ENCODE data around the gene TOX4.

DNA sequence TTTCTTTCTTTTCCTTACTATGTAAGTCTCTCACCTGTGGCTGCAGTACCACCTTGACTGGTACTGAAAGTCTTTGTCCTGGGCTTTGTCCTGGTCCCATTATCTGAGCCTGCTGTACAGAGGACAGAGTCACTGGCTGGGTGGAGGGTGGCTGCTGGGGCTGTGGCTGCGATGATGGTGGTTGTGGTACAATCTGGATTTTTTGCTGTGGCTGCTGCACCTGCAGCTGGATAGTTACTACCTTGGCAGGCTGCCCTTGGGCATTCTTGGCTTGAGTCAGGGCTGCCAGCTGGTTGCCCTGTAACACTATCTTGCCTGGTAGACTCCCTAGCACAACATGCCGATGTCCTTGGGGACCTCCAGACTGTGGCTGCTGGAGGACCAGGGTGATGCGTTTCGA, 48.1 kb upstream of the TOX4 start:
- TF ChIP-seq, protein P1, sequence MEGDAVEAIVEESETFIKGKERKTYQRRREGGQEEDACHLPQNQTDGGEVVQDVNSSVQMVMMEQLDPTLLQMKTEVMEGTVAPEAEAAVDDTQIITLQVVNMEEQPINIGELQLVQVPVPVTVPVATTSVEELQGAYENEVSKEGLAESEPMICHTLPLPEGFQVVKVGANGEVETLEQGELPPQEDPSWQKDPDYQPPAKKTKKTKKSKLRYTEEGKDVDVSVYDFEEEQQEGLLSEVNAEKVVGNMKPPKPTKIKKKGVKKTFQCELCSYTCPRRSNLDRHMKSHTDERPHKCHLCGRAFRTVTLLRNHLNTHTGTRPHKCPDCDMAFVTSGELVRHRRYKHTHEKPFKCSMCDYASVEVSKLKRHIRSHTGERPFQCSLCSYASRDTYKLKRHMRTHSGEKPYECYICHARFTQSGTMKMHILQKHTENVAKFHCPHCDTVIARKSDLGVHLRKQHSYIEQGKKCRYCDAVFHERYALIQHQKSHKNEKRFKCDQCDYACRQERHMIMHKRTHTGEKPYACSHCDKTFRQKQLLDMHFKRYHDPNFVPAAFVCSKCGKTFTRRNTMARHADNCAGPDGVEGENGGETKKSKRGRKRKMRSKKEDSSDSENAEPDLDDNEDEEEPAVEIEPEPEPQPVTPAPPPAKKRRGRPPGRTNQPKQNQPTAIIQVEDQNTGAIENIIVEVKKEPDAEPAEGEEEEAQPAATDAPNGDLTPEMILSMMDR (IDR thresholded peaks at IDR 0.05), result no peak
- TF ChIP-seq EP300 (IDR thresholded peaks at IDR 0.05) (no peak), POLR2A (IDR thresholded peaks at IDR 0.05) (no peak)

Measured in tibial nerve (tissue), 4 donors.